ENCODE results near the gene TDRD6. TPM values are rescaled to one million over a fixed set of nuclear protein-coding genes. Genes with fewer than 3 reads are reported as not detected.

TDRD6 gene
- total RNA-seq, 1 experiment from 2014 or later, result 0.02 TPM

- H3K9ac ChIP-seq (ENCODE audit: extremely low read depth, insufficient read length, low read length), result no peak overlapping the region
- H2BK12ac ChIP-seq (ENCODE audit: insufficient read length, low read depth, low read length), result no peak overlapping the region
- H2BK5ac ChIP-seq (ENCODE audit: insufficient read length, low read length), result no peak overlapping the region
- WGBS (ENCODE audit: extremely low coverage, insufficient read length, low lambda C conversion rate), result no CpG with 5 or more reads among the region's 8 CpGs
- H2BK20ac ChIP-seq (ENCODE audit: low read depth, low read length, poor library complexity, severe bottlenecking), result no peak overlapping the region
- no peak overlapping the region for H2AFZ ChIP-seq (ENCODE audit: low read length)
- H3K4ac ChIP-seq (ENCODE audit: low read depth, low read length), result no peak overlapping the region
- H3K9me3 ChIP-seq (ENCODE audit: control insufficient read depth, low read depth, low read length), result no peaks in the 10 kb centered on the region
- no peak overlapping the region for H2AK5ac ChIP-seq (ENCODE audit: insufficient read length, low read length)
- peaks cover 11% of the 10 kb centered on the region for H3K23me2 ChIP-seq (ENCODE audit: insufficient read length, low read depth, low read length, poor library complexity, severe bottlenecking)
- TF ChIP-seq, protein P1, sequence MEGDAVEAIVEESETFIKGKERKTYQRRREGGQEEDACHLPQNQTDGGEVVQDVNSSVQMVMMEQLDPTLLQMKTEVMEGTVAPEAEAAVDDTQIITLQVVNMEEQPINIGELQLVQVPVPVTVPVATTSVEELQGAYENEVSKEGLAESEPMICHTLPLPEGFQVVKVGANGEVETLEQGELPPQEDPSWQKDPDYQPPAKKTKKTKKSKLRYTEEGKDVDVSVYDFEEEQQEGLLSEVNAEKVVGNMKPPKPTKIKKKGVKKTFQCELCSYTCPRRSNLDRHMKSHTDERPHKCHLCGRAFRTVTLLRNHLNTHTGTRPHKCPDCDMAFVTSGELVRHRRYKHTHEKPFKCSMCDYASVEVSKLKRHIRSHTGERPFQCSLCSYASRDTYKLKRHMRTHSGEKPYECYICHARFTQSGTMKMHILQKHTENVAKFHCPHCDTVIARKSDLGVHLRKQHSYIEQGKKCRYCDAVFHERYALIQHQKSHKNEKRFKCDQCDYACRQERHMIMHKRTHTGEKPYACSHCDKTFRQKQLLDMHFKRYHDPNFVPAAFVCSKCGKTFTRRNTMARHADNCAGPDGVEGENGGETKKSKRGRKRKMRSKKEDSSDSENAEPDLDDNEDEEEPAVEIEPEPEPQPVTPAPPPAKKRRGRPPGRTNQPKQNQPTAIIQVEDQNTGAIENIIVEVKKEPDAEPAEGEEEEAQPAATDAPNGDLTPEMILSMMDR (conservative IDR thresholded peaks at IDR 0.05), result no peak
- H4K20me1 ChIP-seq (ENCODE audit: control insufficient read depth, insufficient read depth, insufficient read length), result peaks cover 2% of the 10 kb centered on the region
- H3T11ph ChIP-seq (ENCODE audit: low read length), result no peak overlapping the region
- no peak overlapping the region for H4K91ac ChIP-seq (ENCODE audit: insufficient read length, low read depth, low read length)
- no peaks in the 10 kb centered on the region for H3K79me2 ChIP-seq (ENCODE audit: insufficient read depth, low read length)
- H3K79me1 ChIP-seq (ENCODE audit: insufficient read depth, low read depth, low read length, poor library complexity, severe bottlenecking), result no peaks in the 10 kb centered on the region
- H3K27me3 ChIP-seq (ENCODE audit: insufficient read depth, low read length), result peaks cover 6% of the 10 kb centered on the region; the same call in 1 of the 2 replicates
- Mint-ChIP-seq H3K9me3 (peaks cover 0 to 3% of the 10 kb centered on the region in 2 experiments; a peak in 2 of 5 replicates), H3K4me3 (peak overlapping the region; percentile 72 to 94), H3K27ac (no peak overlapping the region), H3K4me1 (peaks cover 30 to 37% of the 10 kb centered on the region in 2 experiments), H3K27me3 (ENCODE audit: low read depth) (peaks cover 39% of the 10 kb centered on the region), H3K36me3 (ENCODE audit: insufficient read depth in 1 of 3, low read depth in 3 of 3) (no peaks in the 10 kb centered on the region)
- H3K23ac ChIP-seq (ENCODE audit: insufficient read length, low read depth, low read length), result no peak overlapping the region
- H3K14ac ChIP-seq (ENCODE audit: insufficient read depth, low read length), result no peak overlapping the region
- H3K18ac ChIP-seq (ENCODE audit: insufficient read length, low read depth, low read length), result no peak overlapping the region
- peaks cover 3% of the 10 kb centered on the region for H3K4me1 ChIP-seq (ENCODE audit: insufficient read depth, low read length)
- no peak overlapping the region for H2BK15ac ChIP-seq (ENCODE audit: low read depth, low read length)
- no peak overlapping the region for H4K5ac ChIP-seq (ENCODE audit: insufficient read length, low read depth, low read length)
- no peak overlapping the region for H2BK120ac ChIP-seq (ENCODE audit: low read depth, low read length, poor library complexity, severe bottlenecking)
- no peak overlapping the region for H3K56ac ChIP-seq (ENCODE audit: insufficient read length, low read depth, low read length)
- H3K4me2 ChIP-seq (ENCODE audit: insufficient read depth, insufficient read length, low read length), result peak overlapping the region; percentile 71
- H3K27ac ChIP-seq (ENCODE audit: insufficient read length, low read depth, low read length), result no peak overlapping the region
- DNase-seq, result no peak
- no peak overlapping the region for H4K8ac ChIP-seq (replicated peaks; ENCODE audit: insufficient read length, low read depth, low read length)
Measured at GRCh38 chr6:46735720-46736031, 48.0 kb downstream of the TDRD6 start.
